Measurements from ENCODE around the gene ARHGAP8. TPM values are rescaled to one million over a fixed set of nuclear protein-coding genes. Genes with fewer than 3 reads are reported as not detected.
"Not testable (repeated sequence)": the region's sequence is repeated elsewhere in the genome, so short reads cannot be mapped to it uniquely, and the experiment has no call there.

The ARHGAP8 gene
- polyA plus RNA-seq, 1 donor from 2014 or later = 3.0 TPM

GRCh38 chr22:44799946-44800634 lies 47.7 kb downstream of the ARHGAP8 start:
- H3K79me2 ChIP-seq (replicated peaks; ENCODE audit: insufficient read depth, low read length); H3K27me3 ChIP-seq (ENCODE audit: insufficient read depth, low read depth, low read length); H4K20me1 ChIP-seq (ENCODE audit: insufficient read depth); H3K9ac ChIP-seq (ENCODE audit: low read length); H3K9me2 ChIP-seq (ENCODE audit: insufficient read depth, low read length); H3K4me3 ChIP-seq (ENCODE audit: low read length); H3F3A ChIP-seq (ENCODE audit: insufficient read depth, low read length, poor library complexity, severe bottlenecking); H3K9me3 ChIP-seq (ENCODE audit: low read length); H2AFZ ChIP-seq (ENCODE audit: low read depth, low read length); H3K36me3 ChIP-seq (ENCODE audit: insufficient read depth, low read length); H3K27ac ChIP-seq (ENCODE audit: low read length); H3K4me2 ChIP-seq (ENCODE audit: low read length): not testable (repeated sequence)

- Histone ChIP-seq H3F3A (ENCODE audit: insufficient read depth, low read length, poor library complexity, severe bottlenecking) (no peaks in the 10 kb centered on the region), H3K27me3 (ENCODE audit: insufficient read depth, low read depth, low read length) (no peaks in the 10 kb centered on the region), H3K9me2 (ENCODE audit: insufficient read depth, low read length) (no peaks in the 10 kb centered on the region), H2AFZ (ENCODE audit: low read depth, low read length) (no peak overlapping the region), H3K27ac (ENCODE audit: low read length) (no peak overlapping the region), H3K36me3 (ENCODE audit: insufficient read depth, low read length) (no peaks in the 10 kb centered on the region), H3K9ac (ENCODE audit: low read length) (no peak overlapping the region), H3K9me3 (ENCODE audit: low read length) (no peaks in the 10 kb centered on the region), H3K4me2 (ENCODE audit: low read length) (no peak overlapping the region), H3K79me2 (replicated peaks; ENCODE audit: insufficient read depth, low read length) (no peaks in the 10 kb centered on the region), H4K20me1 (ENCODE audit: insufficient read depth) (no peaks in the 10 kb centered on the region), H3K4me3 (ENCODE audit: low read length) (no peak overlapping the region)
- TF ChIP-seq RAD21 (conservative IDR thresholded peaks at IDR 0.05) (no peak), TAF1 (IDR thresholded peaks at IDR 0.05; ENCODE audit: low read depth) (no peak), EP300 (conservative IDR thresholded peaks at IDR 0.05; ENCODE audit: poor library complexity, severe bottlenecking) (no peak), EZH2 (IDR thresholded peaks at IDR 0.05; ENCODE audit: borderline replicate concordance, insufficient read depth, low read length, poor library complexity, severe bottlenecking) (no peak), CTCF (IDR thresholded peaks at IDR 0.05; ENCODE audit: poor library complexity, severe bottlenecking) (no peak), REST (IDR thresholded peaks at IDR 0.05; ENCODE audit: borderline replicate concordance) (no peak), MXI1 (conservative IDR thresholded peaks at IDR 0.05; ENCODE audit: poor library complexity, severe bottlenecking) (no peak), POLR2AphosphoS5 (IDR thresholded peaks at IDR 0.05) (no peak), SMC3 (conservative IDR thresholded peaks at IDR 0.05; ENCODE audit: poor library complexity) (no peak)
Observed at GRCh38 chr22:44801476-44801875, 49.1 kb downstream of the ARHGAP8 start.

All from neural cell (in vitro differentiated cells).